ENCODE measurements around the gene FARS2. TPM values are rescaled to one million over a fixed set of nuclear protein-coding genes. Genes with fewer than 3 reads are reported as not detected.

Gene FARS2
- total and polyA plus RNA-seq, 11 donors, result 11.4 to 24.6 (median 20.5) TPM

- Histone ChIP-seq H3K27me3 (no peaks in the 10 kb centered on the region), H3K9me3 (no peaks in the 10 kb centered on the region), H3K4me1 (peaks cover 0 to 24% (median 3%) of the 10 kb centered on the region in 12 donors), H3K27ac (no peak overlapping the region), H3K4me3 (no peak overlapping the region), H3K36me3 (no peaks in the 10 kb centered on the region)
- TF ChIP-seq POLR2A (IDR thresholded peaks at IDR 0.05), result no peak
- no peak for TF ChIP-seq CTCF (IDR thresholded peaks at IDR 0.05)
- WGBS, 4 donors, result 80 to 87% (median 83%) methylated on average over 10 of the region's 10 CpGs
- intact Hi-C loops (cut with DNase I), result no loop called here
- DNase-seq (no peak), ATAC-seq (no peak)
Measured at GRCh38 chr6:5338177-5338960, 77.1 kb downstream of the FARS2 start.

- intact Hi-C loops (cut with DNase I), result no loop called here
- H3K36me3 ChIP-seq, result no peaks in the 10 kb centered on the region
- 66 to 79% (median 72%) methylated on average over 3 of the region's 3 CpGs for WGBS, 4 donors
- H3K27me3 ChIP-seq, result no peaks in the 10 kb centered on the region
- no peaks in the 10 kb centered on the region for H3K9me3 ChIP-seq
- no peak for DNase-seq
- H3K4me3 ChIP-seq, result no peak overlapping the region
- peaks cover 0 to 27% (median 6%) of the 10 kb centered on the region in 12 donors for H3K4me1 ChIP-seq
- ATAC-seq, result no peak
- TF ChIP-seq POLR2A (IDR thresholded peaks at IDR 0.05) (no peak), CTCF (IDR thresholded peaks at IDR 0.05) (no peak)
- H3K27ac ChIP-seq, result no peak overlapping the region
Measured at GRCh38 chr6:5339786-5340185, 78.5 kb downstream of the FARS2 start.

GRCh38 chr6:5341845-5342244 lies 80.5 kb downstream of the FARS2 start:
- no peak for DNase-seq
- Histone ChIP-seq H3K4me1 (peaks cover 0 to 29% (median 6%) of the 10 kb centered on the region in 12 donors), H3K4me3 (no peak overlapping the region), H3K9me3 (no peaks in the 10 kb centered on the region), H3K27me3 (no peaks in the 10 kb centered on the region), H3K27ac (no peak overlapping the region), H3K36me3 (no peaks in the 10 kb centered on the region)
- no peak for ATAC-seq
- TF ChIP-seq CTCF (IDR thresholded peaks at IDR 0.05), result no peak
- TF ChIP-seq POLR2A (IDR thresholded peaks at IDR 0.05), result no peak
- intact Hi-C loops (cut with DNase I), result no loop called here

- peak overlapping the region in 2 of 12 donors; percentile 9 to 13 for H3K27ac ChIP-seq
- peaks cover 0 to 20% (median 6%) of the 10 kb centered on the region in 12 donors for H3K4me1 ChIP-seq
- peaks cover 0 to 6% (median 0%) of the 10 kb centered on the region in 12 donors for H3K9me3 ChIP-seq
- no peak overlapping the region for H3K4me3 ChIP-seq
- peak in 1 of 5 donors; percentile 20 for DNase-seq
- H3K36me3 ChIP-seq, result no peaks in the 10 kb centered on the region
- intact Hi-C loops (cut with DNase I), result no loop called here
- WGBS, 4 donors, result 57 to 72% (median 62%) methylated on average over 11 of the region's 11 CpGs
- no peaks in the 10 kb centered on the region for H3K27me3 ChIP-seq
- peak in 3 of 4 donors; percentile 10 to 94 (median 51) for ATAC-seq
- TF ChIP-seq POLR2A (IDR thresholded peaks at IDR 0.05), result no peak
- no peak for TF ChIP-seq CTCF (IDR thresholded peaks at IDR 0.05)
Measured at GRCh38 chr6:5343998-5344397, 82.7 kb downstream of the FARS2 start.
